Measurements from ENCODE around the gene C19orf81. TPM values are rescaled to one million over a fixed set of nuclear protein-coding genes. Genes with fewer than 3 reads are reported as not detected.

C19orf81 gene
- polyA plus RNA-seq, 3 donors = not detected

DNA sequence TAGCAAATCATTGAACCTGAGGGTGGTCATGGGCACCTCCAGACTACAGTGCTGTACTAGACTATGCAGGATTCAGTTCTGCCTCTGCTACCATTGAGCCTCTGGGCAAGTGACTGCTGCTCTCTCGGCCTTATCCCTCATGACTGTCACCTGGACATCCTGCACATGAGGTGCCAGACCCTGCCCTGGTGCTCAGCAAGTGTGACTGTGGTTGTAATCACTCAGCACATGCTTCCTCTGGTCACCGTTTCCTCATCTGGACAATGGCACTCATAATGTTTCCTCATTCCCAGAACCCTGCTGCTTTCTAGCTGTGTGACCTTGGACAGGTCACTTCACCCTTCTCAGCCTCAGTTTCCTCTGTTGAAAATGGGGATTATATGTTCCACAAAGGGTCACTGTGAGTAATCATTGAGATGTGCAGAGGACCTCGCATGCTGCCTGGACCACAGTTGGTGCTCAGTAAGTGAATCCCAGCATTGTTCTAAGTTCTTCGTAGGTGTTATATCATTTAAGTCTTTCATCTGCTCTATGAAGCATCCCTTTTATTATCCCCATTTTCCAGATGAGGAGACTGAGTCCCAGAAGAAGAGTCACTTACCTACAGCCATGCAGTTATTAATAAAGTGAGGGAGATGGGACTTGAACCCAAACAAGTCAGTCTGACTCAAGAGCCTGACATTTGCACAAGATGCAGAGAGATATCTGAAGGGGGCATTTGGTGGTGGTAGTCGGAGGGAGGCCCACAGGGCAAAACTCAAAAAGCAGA, 12.7 kb upstream of the C19orf81 start:
- Mint-ChIP-seq H3K4me3 (peak overlapping the region in 1 of 2 donors; percentile 39), H3K4me1 (peaks cover 2% of the 10 kb centered on the region), H3K27me3 (ENCODE audit: low read depth in 3 of 3) (peaks cover 36 to 55% (median 43%) of the 10 kb centered on the region in 3 donors), H3K36me3 (peaks cover 0 to 4% of the 10 kb centered on the region in 2 donors), H3K27ac (no peak overlapping the region), H3K9me3 (peaks cover 8 to 43% (median 33%) of the 10 kb centered on the region in 7 donors)
- no peaks in the 10 kb centered on the region for H4K20me1 ChIP-seq (ENCODE audit: insufficient read depth, low read length)
- H3K4me3 ChIP-seq (replicated peaks in 1 of 3; ENCODE audit: low read depth in 2 of 3, low read length in 3 of 3) = no peak overlapping the region
- H2AFZ ChIP-seq (ENCODE audit: insufficient read depth, low read depth, low read length, poor library complexity, severe bottlenecking) = no peak overlapping the region
- no peak overlapping the region for H3K27ac ChIP-seq (ENCODE audit: low read depth in 1 of 2, low read length in 2 of 2)
- 0% methylated on average over 1 of the region's 5 CpGs for WGBS (ENCODE audit: insufficient coverage)
- H3K4me1 ChIP-seq (ENCODE audit: control insufficient read depth in 1 of 2, insufficient read depth in 2 of 2, low read length in 2 of 2) = peaks cover 2 to 7% of the 10 kb centered on the region in 2 donors
- H3K36me3 ChIP-seq (replicated peaks in 1 of 2; ENCODE audit: control insufficient read depth in 1 of 2, insufficient read depth in 2 of 2, low read length in 2 of 2) = no peaks in the 10 kb centered on the region
- H3K4me2 ChIP-seq (replicated peaks; ENCODE audit: extremely low read depth, low read length, poor library complexity, severe bottlenecking) = no peak overlapping the region
- intact Hi-C loops (cut with micrococcal nuclease) = no loop called here
- TF ChIP-seq, protein P1, sequence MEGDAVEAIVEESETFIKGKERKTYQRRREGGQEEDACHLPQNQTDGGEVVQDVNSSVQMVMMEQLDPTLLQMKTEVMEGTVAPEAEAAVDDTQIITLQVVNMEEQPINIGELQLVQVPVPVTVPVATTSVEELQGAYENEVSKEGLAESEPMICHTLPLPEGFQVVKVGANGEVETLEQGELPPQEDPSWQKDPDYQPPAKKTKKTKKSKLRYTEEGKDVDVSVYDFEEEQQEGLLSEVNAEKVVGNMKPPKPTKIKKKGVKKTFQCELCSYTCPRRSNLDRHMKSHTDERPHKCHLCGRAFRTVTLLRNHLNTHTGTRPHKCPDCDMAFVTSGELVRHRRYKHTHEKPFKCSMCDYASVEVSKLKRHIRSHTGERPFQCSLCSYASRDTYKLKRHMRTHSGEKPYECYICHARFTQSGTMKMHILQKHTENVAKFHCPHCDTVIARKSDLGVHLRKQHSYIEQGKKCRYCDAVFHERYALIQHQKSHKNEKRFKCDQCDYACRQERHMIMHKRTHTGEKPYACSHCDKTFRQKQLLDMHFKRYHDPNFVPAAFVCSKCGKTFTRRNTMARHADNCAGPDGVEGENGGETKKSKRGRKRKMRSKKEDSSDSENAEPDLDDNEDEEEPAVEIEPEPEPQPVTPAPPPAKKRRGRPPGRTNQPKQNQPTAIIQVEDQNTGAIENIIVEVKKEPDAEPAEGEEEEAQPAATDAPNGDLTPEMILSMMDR (IDR thresholded peaks at IDR 0.05) = no peak
- no peak overlapping the region for H3K9ac ChIP-seq (ENCODE audit: insufficient read depth, low read length, poor library complexity, severe bottlenecking)
- H3K27me3 ChIP-seq (ENCODE audit: control insufficient read depth in 2 of 2, insufficient read depth in 2 of 2, low read length in 2 of 2) = peaks cover 26 to 40% of the 10 kb centered on the region in 2 donors
- no peak for DNase-seq
- H3K79me2 ChIP-seq (ENCODE audit: insufficient read depth, low read length) = no peaks in the 10 kb centered on the region
- peaks cover 35 to 42% of the 10 kb centered on the region in 2 donors for H3K9me3 ChIP-seq (replicated peaks in 1 of 2; ENCODE audit: control insufficient read depth in 1 of 2, insufficient read depth in 1 of 2, low read length in 2 of 2)

DNA sequence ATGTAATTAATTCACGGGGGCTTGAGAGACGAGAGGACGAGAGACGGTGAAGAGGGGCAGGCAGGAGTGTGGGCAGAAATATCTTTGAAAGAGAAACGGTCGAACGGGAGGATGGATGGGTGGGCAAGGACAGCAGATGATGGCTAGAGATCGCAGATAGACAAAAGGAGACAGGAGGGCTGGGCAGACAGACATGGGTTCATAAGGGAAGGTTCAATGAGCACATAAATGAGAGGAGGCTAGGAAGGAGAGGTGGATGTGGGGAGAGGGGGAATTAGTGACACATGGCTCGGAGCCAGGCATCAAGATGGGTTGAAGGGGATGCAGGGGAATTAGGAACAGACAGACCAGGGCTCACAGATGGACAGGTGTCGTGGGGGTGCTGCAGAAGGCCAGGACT, 10.6 kb upstream of the C19orf81 start:
- Histone ChIP-seq H3K79me2 (ENCODE audit: insufficient read depth, low read length) (no peaks in the 10 kb centered on the region), H3K9me3 (replicated peaks in 1 of 2; ENCODE audit: control insufficient read depth in 1 of 2, insufficient read depth in 1 of 2, low read length in 2 of 2) (peaks cover 30% of the 10 kb centered on the region in 2 donors), H3K9ac (ENCODE audit: insufficient read depth, low read length, poor library complexity, severe bottlenecking) (no peak overlapping the region), H3K27ac (ENCODE audit: low read depth in 1 of 2, low read length in 2 of 2) (no peak overlapping the region), H3K36me3 (replicated peaks in 1 of 2; ENCODE audit: control insufficient read depth in 1 of 2, insufficient read depth in 2 of 2, low read length in 2 of 2) (no peaks in the 10 kb centered on the region), H3K27me3 (ENCODE audit: control insufficient read depth in 2 of 2, insufficient read depth in 2 of 2, low read length in 2 of 2) (peaks cover 26 to 46% of the 10 kb centered on the region in 2 donors), H4K20me1 (ENCODE audit: insufficient read depth, low read length) (no peaks in the 10 kb centered on the region), H2AFZ (ENCODE audit: insufficient read depth, low read depth, low read length, poor library complexity, severe bottlenecking) (no peak overlapping the region), H3K4me2 (replicated peaks; ENCODE audit: extremely low read depth, low read length, poor library complexity, severe bottlenecking) (no peak overlapping the region), H3K4me1 (ENCODE audit: control insufficient read depth in 1 of 2, insufficient read depth in 2 of 2, low read length in 2 of 2) (peaks cover 2 to 7% of the 10 kb centered on the region in 2 donors), H3K4me3 (replicated peaks in 1 of 3; ENCODE audit: low read depth in 2 of 3, low read length in 3 of 3) (no peak overlapping the region)
- intact Hi-C loops (cut with micrococcal nuclease) = no loop called here
- no peak for DNase-seq
- Mint-ChIP-seq H3K27me3 (ENCODE audit: low read depth in 3 of 3) (peaks cover 36 to 56% (median 43%) of the 10 kb centered on the region in 3 donors), H3K4me1 (peaks cover 2% of the 10 kb centered on the region), H3K36me3 (peaks cover 0 to 4% of the 10 kb centered on the region in 2 donors), H3K27ac (no peak overlapping the region), H3K9me3 (peaks cover 8 to 34% (median 25%) of the 10 kb centered on the region in 7 donors), H3K4me3 (peak overlapping the region in 1 of 2 donors; percentile 73)
- WGBS (ENCODE audit: insufficient coverage) = 48% methylated on average over 9 of the region's 10 CpGs
- TF ChIP-seq, protein P1 (IDR thresholded peaks at IDR 0.05) = no peak

Data from CD14-positive monocyte (primary cell).